Stimulated activated CD4-positive, alpha-beta T cell treated with anti-CD3 and anti-CD28 coated beads, Interleukin-4, amount 100 ng/mL, for 48 hours (primary cell): Measurements from ENCODE around the gene PUS3.
"Not testable (repeated sequence)": the region's sequence is repeated elsewhere in the genome, so short reads cannot be mapped to it uniquely, and the experiment has no call there.

ENCODE experiments used
- DNase-seq, 2 donors: peaks; one replicate each; pipeline ENCODE4 v3.0.0-alpha.2; 2020; ENCODE audit warnings: low read depth in 2 of 2

Gene PUS3

GRCh38 chr11:125871391-125872137, 31.4 kb downstream of the PUS3 start:
- peak; percentile 11 to 22 for DNase-seq

GRCh38 chr11:125869521-125869920, 33.5 kb downstream of the PUS3 start:
- no peak for DNase-seq

GRCh38 chr11:125865354-125865753, 37.7 kb downstream of the PUS3 start:
- not testable (repeated sequence) for DNase-seq

GRCh38 chr11:125862786-125863185, 40.2 kb downstream of the PUS3 start:
- not testable (repeated sequence) for DNase-seq

DNA sequence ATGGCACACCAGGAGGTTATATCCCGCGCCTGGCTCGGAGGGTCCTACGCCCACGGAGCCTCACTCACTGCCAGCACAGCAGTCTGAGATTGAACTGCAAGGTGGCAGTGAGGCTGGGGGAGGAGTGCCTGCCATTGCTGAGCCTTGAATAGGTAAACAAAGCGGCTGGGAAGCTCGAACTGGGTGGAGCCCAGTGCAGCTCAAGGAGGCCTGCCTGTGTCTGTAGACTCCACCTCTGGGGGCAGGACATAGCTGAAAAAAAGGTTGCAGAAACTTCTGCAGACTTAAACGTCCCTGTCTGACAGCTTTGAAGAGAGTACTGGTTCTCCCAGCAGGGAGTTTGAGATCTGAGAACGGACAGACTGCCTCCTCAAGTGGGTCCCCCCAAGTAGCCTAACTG, 45.3 kb downstream of the PUS3 start:
- not testable (repeated sequence) for DNase-seq

DNA sequence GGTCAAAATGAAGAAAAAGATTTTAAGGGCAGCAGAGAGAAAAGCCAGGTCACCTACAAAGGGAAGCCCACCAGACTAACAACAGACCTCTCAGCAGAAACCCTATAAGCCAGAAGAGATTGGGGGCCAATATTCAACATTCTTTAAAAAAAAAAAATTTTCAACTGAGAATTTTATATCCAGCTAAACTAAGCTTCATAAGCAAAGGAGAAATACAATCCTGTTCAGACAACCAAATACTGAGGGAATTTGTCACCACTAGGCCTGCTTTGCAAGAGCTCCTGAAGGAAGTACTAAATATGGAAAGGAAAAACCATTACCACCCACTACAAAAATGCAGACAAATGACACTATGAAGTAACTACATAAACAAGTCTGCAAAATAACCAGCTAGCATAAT, 56.8 kb downstream of the PUS3 start:
- DNase-seq: no peak
